A172 (cell line): ENCODE data around the gene HEXIM1. TPM values are rescaled to one million over a fixed set of nuclear protein-coding genes. Genes with fewer than 3 reads are reported as not detected.
A peak's percentile ranks its signal among the peaks of the same experiment; 100 is the strongest.

Source experiments
- DNase-seq: peaks from one replicate; pipeline ENCODE4 v3.0.0-alpha.2; 2015; ENCODE audit warnings: low spot score
- total RNA-seq: library from RNA; depleted of rRNA; stranded (reverse); fragments of >200 nt; shearing (Covaris generic); gene quantifications from 2 replicates; pipeline ENCODE4 v1.2.3, GENCODE V29; 2014

The HEXIM1 gene
- total RNA-seq, 1 experiment from 2014 or later: 8.4 TPM

DNA sequence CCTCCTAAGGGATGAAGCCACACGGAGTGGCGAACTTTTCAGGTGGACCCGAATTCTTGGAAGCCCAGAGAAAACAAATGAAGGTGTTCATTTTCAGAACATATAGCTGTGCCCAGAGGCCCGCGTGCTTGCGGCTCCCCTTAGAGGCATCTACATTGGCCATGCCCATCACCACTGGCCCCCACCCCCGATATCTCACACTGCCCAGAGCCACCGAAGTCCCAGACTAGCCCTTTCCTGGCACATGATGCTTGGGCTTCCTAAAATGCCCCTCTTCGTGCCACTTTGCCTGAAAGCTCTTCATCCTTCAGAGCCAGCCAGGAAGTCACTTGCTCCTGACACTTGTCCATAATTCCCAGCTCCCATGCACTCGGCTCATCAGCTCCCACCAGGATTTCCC, 2.1 kb upstream of the HEXIM1 start:
- no peak for DNase-seq

DNA sequence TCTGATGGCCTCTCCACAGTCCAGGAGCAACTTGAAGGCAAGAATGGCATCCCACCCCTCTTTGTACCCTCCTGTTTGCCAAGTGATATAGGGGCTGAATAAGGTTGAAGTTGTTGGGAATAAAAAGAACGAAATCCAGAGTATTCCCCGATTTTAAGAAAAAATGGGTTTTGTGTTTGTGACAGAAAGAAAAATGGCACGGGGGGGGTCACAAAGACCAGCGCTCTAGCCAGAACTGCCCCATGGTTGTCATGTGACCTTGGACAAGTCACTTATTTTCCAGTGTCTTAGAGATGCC, 1.7 kb upstream of the HEXIM1 start:
- DNase-seq: no peak

- DNase-seq: peak; percentile 67
These were observed 1.2 kb upstream of the HEXIM1 start for GRCh38 chr17:45146890-45147580.

- DNase-seq: peak; percentile 89
These were observed 593 bp upstream of the HEXIM1 start for GRCh38 chr17:45147581-45148182.

GRCh38 chr17:45149037-45149668, 878 bp downstream of the HEXIM1 start:
- DNase-seq: peak; percentile 86

GRCh38 chr17:45149669-45150664, 1.7 kb downstream of the HEXIM1 start:
- DNase-seq: peak; percentile 50

DNA sequence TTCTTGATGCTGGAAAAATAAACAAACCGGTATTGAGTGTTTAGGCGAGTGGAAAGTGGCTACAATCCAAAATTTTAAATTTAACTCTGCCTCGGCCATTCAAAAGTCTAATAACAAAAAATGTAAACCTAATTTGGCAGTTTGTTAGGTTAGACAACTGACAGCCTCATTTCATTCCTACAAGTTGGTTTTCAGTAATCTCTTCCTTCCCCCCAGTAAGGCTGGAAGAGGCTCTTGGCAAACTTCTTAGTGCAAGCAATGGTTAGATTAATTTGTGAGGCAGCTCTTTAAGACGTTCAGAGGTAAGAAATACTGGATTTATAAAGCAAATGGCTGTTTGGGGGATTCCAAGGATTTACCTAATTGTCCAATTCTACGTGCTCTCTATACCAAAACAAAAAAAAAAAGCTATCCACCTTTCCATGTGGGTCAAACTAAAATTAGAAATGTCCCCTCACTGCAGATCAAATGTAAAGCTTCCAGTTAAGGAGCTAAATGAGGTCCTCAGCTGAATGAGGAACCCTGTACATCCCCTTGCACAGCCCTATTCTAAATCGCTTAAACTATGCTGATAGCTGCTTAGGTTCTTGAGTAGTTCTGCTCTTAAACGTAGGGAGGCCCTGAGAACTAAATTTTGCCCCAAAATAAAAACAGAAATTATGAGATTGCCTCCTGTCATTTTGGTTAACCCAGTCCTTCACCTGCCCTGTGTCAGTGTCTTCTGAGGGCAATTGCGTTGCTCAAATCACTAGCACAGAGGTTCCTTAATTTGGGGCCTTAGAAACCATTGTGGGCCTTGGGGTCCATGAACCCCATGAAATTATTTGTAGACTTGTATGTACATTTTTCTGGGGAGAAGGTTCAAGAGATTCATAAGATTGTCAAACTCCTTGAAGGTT, 2.9 kb downstream of the HEXIM1 start:
- no peak for DNase-seq

DNA sequence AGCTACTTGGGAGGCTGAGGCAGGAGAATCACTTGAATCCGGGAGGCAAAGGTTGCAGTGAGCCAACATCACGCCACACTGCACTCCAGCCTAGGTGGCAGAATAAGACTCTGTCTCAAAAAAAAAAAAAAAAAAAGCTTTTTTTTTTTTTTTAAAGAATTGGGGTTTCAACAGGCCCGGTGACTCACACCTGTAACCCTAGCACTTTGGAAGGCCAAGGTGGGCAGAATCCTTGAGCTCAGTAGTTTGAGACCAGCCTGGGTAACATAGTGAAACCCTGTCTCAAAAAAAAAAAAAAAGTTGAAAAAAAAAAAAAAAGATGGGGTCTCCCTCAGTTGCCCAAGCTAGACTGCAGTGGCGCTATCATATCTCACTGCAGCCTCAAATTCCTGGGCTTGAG, 6.8 kb downstream of the HEXIM1 start:
- DNase-seq: no peak

- DNase-seq: no peak
These were observed 7.2 kb downstream of the HEXIM1 start for GRCh38 chr17:45155483-45155882.

GRCh38 chr17:45156242-45156641, 8.0 kb downstream of the HEXIM1 start:
- DNase-seq: no peak

- DNase-seq: peak; percentile 54
These were observed 12.4 kb downstream of the HEXIM1 start for GRCh38 chr17:45160447-45161287.

- DNase-seq: peak; percentile 100
These were observed 13.2 kb downstream of the HEXIM1 start, which contains the start of gene HEXIM2 for GRCh38 chr17:45161288-45162024. HEXIM2 (plus strand) TSS chr17:45161875; CDS start chr17:45162794, 919 bp downstream.

GRCh38 chr17:45162025-45162687, 13.9 kb downstream of the HEXIM1 start:
- DNase-seq: no peak

GRCh38 chr17:45164734-45165269, 16.5 kb downstream of the HEXIM1 start:
- DNase-seq: no peak

GRCh38 chr17:45168991-45169752, 20.9 kb downstream of the HEXIM1 start:
- no peak for DNase-seq

GRCh38 chr17:45170280-45170930, 22.1 kb downstream of the HEXIM1 start:
- peak; percentile 15 for DNase-seq

- DNase-seq: peak; percentile 93
These were observed 22.7 kb downstream of the HEXIM1 start for GRCh38 chr17:45170931-45171337.
